SKM-1 (cell line): ENCODE data around the gene CSAD.
"Not testable (repeated sequence)": the region's sequence is repeated elsewhere in the genome, so short reads cannot be mapped to it uniquely, and the experiment has no call there.

Source experiments
- DNase-seq: peaks from one replicate; lab custom pipeline; 2025; ENCODE audit not compliant: unreplicated experiment; lab: John Stamatoyannopoulos, UW

The CSAD gene

DNA sequence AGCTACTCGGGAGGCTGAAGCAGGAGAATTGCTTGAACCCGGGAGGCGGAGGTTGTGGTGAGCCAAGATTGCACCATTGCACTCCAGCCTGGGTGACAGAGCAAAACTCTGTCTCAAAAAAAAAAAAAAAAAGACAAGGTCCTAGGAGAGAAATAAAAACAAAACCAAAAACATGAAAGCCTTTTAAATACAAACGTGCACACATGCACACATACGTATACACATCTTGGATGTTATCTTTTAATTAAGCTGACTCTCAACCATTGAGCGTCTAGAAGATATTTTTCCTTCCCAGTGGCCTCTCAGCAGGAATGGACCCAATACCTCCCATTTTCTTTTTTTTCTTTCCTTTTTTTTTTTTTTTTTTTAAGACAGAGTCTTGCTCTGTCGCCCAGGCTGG lies 68.3 kb downstream of the CSAD start:
- not testable (repeated sequence) for DNase-seq
